Measurements from ENCODE around the gene CD59.
"Not testable (repeated sequence)": the region's sequence is repeated elsewhere in the genome, so short reads cannot be mapped to it uniquely, and the experiment has no call there.

The CD59 gene

DNA sequence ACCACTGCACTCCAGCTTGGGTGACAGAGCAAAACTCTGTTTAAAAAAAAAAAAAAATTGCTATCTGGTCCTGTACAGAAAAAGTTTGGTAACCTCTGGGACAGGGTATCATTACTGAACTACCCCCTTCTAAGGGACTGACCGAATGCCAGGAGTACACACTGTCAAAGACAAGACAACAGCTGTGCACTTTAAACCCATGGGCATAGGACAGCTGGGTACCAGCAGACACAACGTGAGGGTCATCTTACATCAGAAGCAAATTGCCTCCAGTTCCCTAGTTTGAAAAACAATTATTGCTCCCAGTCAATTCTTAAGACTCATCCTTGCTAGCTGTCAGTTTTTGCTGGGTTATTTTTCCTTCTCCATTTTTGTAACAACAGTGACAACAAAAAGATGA, 17.8 kb downstream of the CD59 start:
- H3K4me1 ChIP-seq (ENCODE audit: control insufficient read depth, insufficient read depth, low read length, poor library complexity, severe bottlenecking), result no peaks in the 10 kb centered on the region
- peaks cover 28% of the 10 kb centered on the region for H3K36me3 ChIP-seq (ENCODE audit: control insufficient read depth, insufficient read depth, low read length)
- no peak for DNase-seq
- no peak overlapping the region for H3K4me3 ChIP-seq (ENCODE audit: insufficient read depth, low read depth, low read length, poor library complexity, severe bottlenecking)
- no peak overlapping the region for H3K27ac ChIP-seq (ENCODE audit: insufficient read depth, low read length, poor library complexity, severe bottlenecking)
- H3K9me3 ChIP-seq (ENCODE audit: control insufficient read depth, low read length), result no peaks in the 10 kb centered on the region
- no peaks in the 10 kb centered on the region for H3K27me3 ChIP-seq (replicated peaks; ENCODE audit: control insufficient read depth, insufficient read depth, low read length, poor library complexity, severe bottlenecking)

DNA sequence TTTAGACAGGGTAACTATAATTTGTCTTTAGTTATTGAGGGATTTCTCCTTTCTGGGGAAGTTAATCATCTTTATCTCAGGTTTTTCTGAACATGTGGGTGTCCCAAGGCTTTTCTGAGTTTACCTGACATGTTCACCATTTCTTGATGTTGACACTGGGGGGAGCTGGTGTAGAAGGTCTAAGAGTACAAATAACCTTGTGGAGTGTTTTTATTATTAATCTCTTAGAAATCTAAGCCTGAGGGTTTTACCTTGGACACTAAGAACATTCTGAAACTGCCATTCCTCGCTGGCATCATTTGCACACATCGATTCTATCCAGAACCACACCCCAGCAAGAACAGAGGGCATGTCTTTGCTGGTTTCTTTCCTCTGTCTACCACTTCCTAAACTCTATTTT, 20.0 kb downstream of the CD59 start:
- H3K27ac ChIP-seq (ENCODE audit: insufficient read depth, low read length, poor library complexity, severe bottlenecking), result no peak overlapping the region
- peaks cover 22% of the 10 kb centered on the region for H3K36me3 ChIP-seq (ENCODE audit: control insufficient read depth, insufficient read depth, low read length)
- H3K4me1 ChIP-seq (ENCODE audit: control insufficient read depth, insufficient read depth, low read length, poor library complexity, severe bottlenecking), result no peaks in the 10 kb centered on the region
- no peaks in the 10 kb centered on the region for H3K9me3 ChIP-seq (ENCODE audit: control insufficient read depth, low read length)
- no peak for DNase-seq
- no peaks in the 10 kb centered on the region for H3K27me3 ChIP-seq (replicated peaks; ENCODE audit: control insufficient read depth, insufficient read depth, low read length, poor library complexity, severe bottlenecking)
- H3K4me3 ChIP-seq (ENCODE audit: insufficient read depth, low read depth, low read length, poor library complexity, severe bottlenecking), result no peak overlapping the region

DNA sequence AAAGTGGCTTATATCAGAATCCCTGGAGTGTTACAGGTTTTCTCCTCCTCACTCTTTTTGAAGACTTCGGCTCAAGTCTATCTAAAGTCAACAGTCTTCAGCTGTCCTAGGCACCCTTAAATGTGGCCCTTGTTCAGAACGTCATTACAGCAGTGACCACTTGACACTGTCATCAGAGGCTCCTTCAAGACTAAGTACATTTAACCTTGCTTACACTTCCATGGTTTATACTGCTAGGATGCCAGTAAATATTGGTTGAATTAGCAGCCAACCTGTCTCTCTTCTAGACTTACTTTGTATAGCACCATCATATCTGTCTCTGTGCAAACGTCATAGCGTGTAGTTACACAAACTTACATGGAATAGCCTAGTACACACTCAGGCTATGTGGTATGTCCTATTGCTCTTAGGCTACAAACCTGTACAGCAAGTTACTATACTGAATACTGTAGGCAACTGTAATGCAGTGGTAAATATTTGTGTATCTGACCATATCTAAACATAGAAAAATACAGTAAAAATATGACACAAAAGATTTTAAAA, 22.3 kb downstream of the CD59 start:
- Histone ChIP-seq H3K4me3 (ENCODE audit: insufficient read depth, low read depth, low read length, poor library complexity, severe bottlenecking) (no peak overlapping the region), H3K27me3 (replicated peaks; ENCODE audit: control insufficient read depth, insufficient read depth, low read length, poor library complexity, severe bottlenecking) (no peaks in the 10 kb centered on the region), H3K27ac (ENCODE audit: insufficient read depth, low read length, poor library complexity, severe bottlenecking) (no peak overlapping the region), H3K9me3 (ENCODE audit: control insufficient read depth, low read length) (no peaks in the 10 kb centered on the region), H3K36me3 (ENCODE audit: control insufficient read depth, insufficient read depth, low read length) (peaks cover 32% of the 10 kb centered on the region), H3K4me1 (ENCODE audit: control insufficient read depth, insufficient read depth, low read length, poor library complexity, severe bottlenecking) (no peaks in the 10 kb centered on the region)
- DNase-seq, result no peak

DNA sequence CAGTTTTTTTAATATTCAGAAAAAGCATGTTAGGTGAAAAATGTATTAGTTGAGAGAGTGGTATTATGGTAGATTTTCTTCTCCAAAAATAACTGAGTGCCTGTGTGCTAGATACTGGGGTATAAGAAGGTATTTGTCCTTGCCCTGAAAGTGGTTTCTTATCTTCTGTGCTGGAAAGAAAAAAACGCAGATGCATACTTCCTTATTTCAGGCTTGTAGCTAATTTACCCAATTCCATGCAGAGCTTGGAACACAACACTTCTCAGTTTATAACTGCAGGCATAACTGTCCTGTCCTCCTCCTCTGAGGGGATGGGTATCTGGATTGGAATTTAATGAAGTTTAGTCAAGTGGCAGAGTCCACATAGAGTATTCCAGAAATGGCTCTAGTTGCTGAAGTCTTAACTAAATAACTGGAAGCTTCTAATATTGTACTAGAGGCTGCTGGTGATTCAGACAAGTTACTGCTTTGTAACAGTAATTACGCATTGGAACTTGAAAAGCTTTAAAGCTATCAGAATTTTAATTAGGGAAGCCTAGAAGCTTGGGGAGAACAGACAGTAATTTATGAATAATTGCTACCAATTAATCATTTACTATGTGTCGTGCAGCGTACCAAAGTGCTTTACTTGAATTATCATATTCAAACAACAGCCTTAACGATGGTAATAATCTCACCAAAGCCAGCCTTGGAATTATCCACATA, 22.9 kb downstream of the CD59 start:
- no peaks in the 10 kb centered on the region for H3K27me3 ChIP-seq (replicated peaks; ENCODE audit: control insufficient read depth, insufficient read depth, low read length, poor library complexity, severe bottlenecking)
- H3K4me1 ChIP-seq (ENCODE audit: control insufficient read depth, insufficient read depth, low read length, poor library complexity, severe bottlenecking), result no peaks in the 10 kb centered on the region
- H3K9me3 ChIP-seq (ENCODE audit: control insufficient read depth, low read length), result no peaks in the 10 kb centered on the region
- DNase-seq, result no peak
- no peak overlapping the region for H3K4me3 ChIP-seq (ENCODE audit: insufficient read depth, low read depth, low read length, poor library complexity, severe bottlenecking)
- H3K36me3 ChIP-seq (ENCODE audit: control insufficient read depth, insufficient read depth, low read length), result peaks cover 38% of the 10 kb centered on the region
- H3K27ac ChIP-seq (ENCODE audit: insufficient read depth, low read length, poor library complexity, severe bottlenecking), result no peak overlapping the region

DNA sequence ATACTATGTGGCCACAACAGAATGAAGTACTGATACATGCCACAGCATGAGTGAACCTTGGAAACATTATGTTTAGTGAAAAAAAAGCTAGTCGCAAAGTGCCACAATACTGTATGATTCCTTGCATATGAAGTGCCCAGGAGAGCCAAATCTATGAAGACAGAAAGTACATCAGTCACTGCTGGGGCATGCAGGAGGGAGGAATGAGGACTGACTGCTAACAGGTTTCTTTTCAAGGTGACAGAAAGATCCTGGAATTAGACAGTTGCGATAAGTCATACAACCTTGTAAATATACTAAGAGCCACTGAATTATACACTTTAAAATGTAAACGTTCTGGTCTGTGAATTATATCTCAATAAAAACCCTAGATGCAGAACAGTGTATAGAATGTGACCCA, 23.8 kb downstream of the CD59 start:
- Histone ChIP-seq H3K9me3 (ENCODE audit: control insufficient read depth, low read length) (no peaks in the 10 kb centered on the region), H3K36me3 (ENCODE audit: control insufficient read depth, insufficient read depth, low read length) (peaks cover 37% of the 10 kb centered on the region), H3K27me3 (replicated peaks; ENCODE audit: control insufficient read depth, insufficient read depth, low read length, poor library complexity, severe bottlenecking) (no peaks in the 10 kb centered on the region), H3K27ac (ENCODE audit: insufficient read depth, low read length, poor library complexity, severe bottlenecking) (no peak overlapping the region), H3K4me1 (ENCODE audit: control insufficient read depth, insufficient read depth, low read length, poor library complexity, severe bottlenecking) (no peaks in the 10 kb centered on the region), H3K4me3 (ENCODE audit: insufficient read depth, low read depth, low read length, poor library complexity, severe bottlenecking) (no peak overlapping the region)
- no peak for DNase-seq

DNA sequence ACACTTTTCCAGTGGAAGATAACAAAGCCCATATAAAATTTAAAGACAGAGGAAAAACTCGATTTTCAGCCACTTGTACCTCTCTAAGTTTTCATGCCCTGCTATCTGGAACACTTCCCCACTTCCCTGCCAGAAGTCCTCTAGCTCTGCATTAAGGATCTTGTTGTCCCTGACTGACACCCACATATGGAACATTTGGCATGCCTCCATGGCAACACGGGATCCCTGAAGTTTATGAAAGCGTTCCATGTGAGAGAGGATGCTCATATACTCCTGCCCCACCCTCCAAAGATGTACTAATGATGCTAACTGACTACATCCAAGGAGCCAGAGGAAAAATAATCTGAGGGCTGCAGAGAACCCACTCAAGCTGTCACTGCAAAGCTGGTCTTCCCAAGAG, 26.8 kb downstream of the CD59 start:
- no peak overlapping the region for H3K27ac ChIP-seq (ENCODE audit: insufficient read depth, low read length, poor library complexity, severe bottlenecking)
- H3K4me3 ChIP-seq (ENCODE audit: insufficient read depth, low read depth, low read length, poor library complexity, severe bottlenecking), result no peak overlapping the region
- H3K9me3 ChIP-seq (ENCODE audit: control insufficient read depth, low read length), result no peaks in the 10 kb centered on the region
- H3K36me3 ChIP-seq (ENCODE audit: control insufficient read depth, insufficient read depth, low read length), result peaks cover 28% of the 10 kb centered on the region
- H3K27me3 ChIP-seq (replicated peaks; ENCODE audit: control insufficient read depth, insufficient read depth, low read length, poor library complexity, severe bottlenecking), result no peaks in the 10 kb centered on the region
- no peak for DNase-seq
- no peaks in the 10 kb centered on the region for H3K4me1 ChIP-seq (ENCODE audit: control insufficient read depth, insufficient read depth, low read length, poor library complexity, severe bottlenecking)

DNA sequence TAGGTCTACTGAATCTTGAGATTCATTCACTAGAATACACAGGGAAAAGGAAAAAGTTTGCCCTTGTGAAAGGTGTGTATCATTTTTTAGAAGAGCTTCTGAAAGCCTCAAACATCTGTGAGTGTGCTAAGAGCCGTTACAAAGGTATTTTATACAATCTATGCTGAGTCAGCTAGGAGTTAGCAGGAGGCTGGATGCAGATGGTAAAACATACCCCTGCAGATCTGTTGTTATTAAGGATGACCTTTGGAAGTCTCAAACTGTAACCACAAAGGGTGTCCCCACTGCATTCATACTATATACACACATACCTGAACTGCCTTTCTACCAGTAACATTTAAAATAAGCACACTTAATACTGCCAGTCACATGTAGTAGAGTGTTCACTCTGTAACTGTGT, 27.2 kb downstream of the CD59 start:
- H3K4me3 ChIP-seq (ENCODE audit: insufficient read depth, low read depth, low read length, poor library complexity, severe bottlenecking), result no peak overlapping the region
- peaks cover 26% of the 10 kb centered on the region for H3K36me3 ChIP-seq (ENCODE audit: control insufficient read depth, insufficient read depth, low read length)
- H3K4me1 ChIP-seq (ENCODE audit: control insufficient read depth, insufficient read depth, low read length, poor library complexity, severe bottlenecking), result no peaks in the 10 kb centered on the region
- no peaks in the 10 kb centered on the region for H3K9me3 ChIP-seq (ENCODE audit: control insufficient read depth, low read length)
- DNase-seq, result no peak
- no peaks in the 10 kb centered on the region for H3K27me3 ChIP-seq (replicated peaks; ENCODE audit: control insufficient read depth, insufficient read depth, low read length, poor library complexity, severe bottlenecking)
- no peak overlapping the region for H3K27ac ChIP-seq (ENCODE audit: insufficient read depth, low read length, poor library complexity, severe bottlenecking)

DNA sequence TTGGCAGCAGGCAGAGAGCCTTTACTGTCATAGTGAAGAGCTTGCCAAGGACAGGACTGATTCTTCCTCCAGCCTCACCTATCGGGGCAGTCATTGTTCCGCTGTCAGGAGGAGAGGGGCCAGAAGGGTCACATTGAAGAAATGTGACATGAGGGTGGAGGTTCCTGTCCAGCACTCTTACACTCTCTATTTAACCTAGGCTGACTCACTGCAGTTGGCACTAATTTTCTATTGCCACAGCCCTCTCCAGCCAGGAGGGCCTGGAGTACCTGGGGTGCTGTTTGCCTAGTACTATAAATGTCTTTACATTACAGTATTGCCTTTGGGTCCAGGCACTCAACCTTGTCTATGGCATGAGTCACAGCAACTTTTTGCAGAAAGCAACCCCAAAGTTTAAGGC, 28.4 kb downstream of the CD59 start:
- not testable (repeated sequence) for H3K9me3 ChIP-seq (ENCODE audit: control insufficient read depth, low read length); H3K4me3 ChIP-seq (ENCODE audit: insufficient read depth, low read depth, low read length, poor library complexity, severe bottlenecking); DNase-seq; H3K27me3 ChIP-seq (replicated peaks; ENCODE audit: control insufficient read depth, insufficient read depth, low read length, poor library complexity, severe bottlenecking); H3K27ac ChIP-seq (ENCODE audit: insufficient read depth, low read length, poor library complexity, severe bottlenecking); H3K4me1 ChIP-seq (ENCODE audit: control insufficient read depth, insufficient read depth, low read length, poor library complexity, severe bottlenecking)
- peaks cover 24% of the 10 kb centered on the region for H3K36me3 ChIP-seq (ENCODE audit: control insufficient read depth, insufficient read depth, low read length)

DNA sequence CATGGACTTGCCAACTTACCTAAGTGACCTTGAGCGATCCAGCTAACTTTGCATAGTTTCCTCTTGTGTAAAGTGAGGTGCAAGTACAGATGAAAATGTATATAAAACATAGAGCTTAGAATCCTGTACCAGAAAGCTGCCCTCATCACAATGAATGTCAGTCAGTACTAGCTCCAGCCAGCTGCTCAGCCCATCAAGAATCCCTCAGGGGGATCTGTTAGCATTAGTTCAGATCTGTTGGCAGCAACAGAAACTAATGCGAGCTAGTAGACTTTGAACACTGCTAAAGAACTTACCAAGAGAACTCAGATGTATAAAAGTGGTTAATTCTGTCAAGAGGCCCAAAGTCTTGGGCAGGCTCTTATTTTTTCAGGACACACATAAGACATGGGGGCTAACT, 29.3 kb downstream of the CD59 start:
- no peak for DNase-seq
- Histone ChIP-seq H3K4me1 (ENCODE audit: control insufficient read depth, insufficient read depth, low read length, poor library complexity, severe bottlenecking) (no peaks in the 10 kb centered on the region), H3K9me3 (ENCODE audit: control insufficient read depth, low read length) (no peaks in the 10 kb centered on the region), H3K36me3 (ENCODE audit: control insufficient read depth, insufficient read depth, low read length) (peaks cover 24% of the 10 kb centered on the region), H3K27me3 (replicated peaks; ENCODE audit: control insufficient read depth, insufficient read depth, low read length, poor library complexity, severe bottlenecking) (no peaks in the 10 kb centered on the region), H3K27ac (ENCODE audit: insufficient read depth, low read length, poor library complexity, severe bottlenecking) (no peak overlapping the region), H3K4me3 (ENCODE audit: insufficient read depth, low read depth, low read length, poor library complexity, severe bottlenecking) (no peak overlapping the region)

DNA sequence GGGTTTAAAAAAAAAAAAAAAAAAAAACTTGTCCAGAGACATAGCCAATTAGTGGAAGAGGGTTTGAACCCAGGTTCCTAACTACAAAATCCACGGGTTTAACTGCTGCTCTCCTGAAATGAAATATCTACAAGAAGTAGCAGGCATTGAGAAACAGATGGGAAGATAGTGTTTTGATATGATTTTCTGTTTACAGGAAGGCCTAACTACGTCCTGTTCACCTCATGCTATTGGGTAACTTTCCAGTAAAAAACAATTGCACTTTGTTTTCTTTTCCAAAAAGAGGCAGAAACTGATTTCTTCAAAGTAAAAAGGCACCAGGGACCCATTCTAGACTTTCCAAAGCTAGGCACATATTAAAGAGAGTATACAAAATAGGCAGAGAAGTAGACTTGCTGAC, 29.7 kb downstream of the CD59 start:
- no peak for DNase-seq
- Histone ChIP-seq H3K9me3 (ENCODE audit: control insufficient read depth, low read length) (no peaks in the 10 kb centered on the region), H3K36me3 (ENCODE audit: control insufficient read depth, insufficient read depth, low read length) (peaks cover 24% of the 10 kb centered on the region), H3K4me3 (ENCODE audit: insufficient read depth, low read depth, low read length, poor library complexity, severe bottlenecking) (no peak overlapping the region), H3K4me1 (ENCODE audit: control insufficient read depth, insufficient read depth, low read length, poor library complexity, severe bottlenecking) (peaks cover under 1% of the 10 kb centered on the region), H3K27ac (ENCODE audit: insufficient read depth, low read length, poor library complexity, severe bottlenecking) (no peak overlapping the region), H3K27me3 (replicated peaks; ENCODE audit: control insufficient read depth, insufficient read depth, low read length, poor library complexity, severe bottlenecking) (no peaks in the 10 kb centered on the region)
